K562 (cell line): ENCODE measurements around the gene TFPT. TPM values are rescaled to one million over a fixed set of nuclear protein-coding genes. Genes with fewer than 3 reads are reported as not detected.

Experiments
- BMI1 ChIP-seq: fragments of 150-350 bp; IDR thresholded peaks from 2 replicates; pipeline ENCODE4 v1.6.1; 2014; ENCODE audit warnings: low read length
- CREBBP ChIP-seq: IDR thresholded peaks from one replicate; pipeline ENCODE4 v1.6.1; 2012; ENCODE audit warnings: low read depth, mild to moderate bottlenecking, control low read depth, inconsistent platforms, low read length
- DMBX1 ChIP-seq: fragments of 250-450 bp; sonication (Bioruptor Pico); IDR thresholded peaks from 2 replicates; pipeline ENCODE4 v1.8.0; 2022; ENCODE audit warnings: inconsistent platforms, mild to moderate bottlenecking, moderate library complexity, borderline replicate concordance
- DPF2 ChIP-seq: fragments of 450-650 bp; IDR thresholded peaks from 2 replicates; pipeline ENCODE4 v1.6.1; 2016
- EHMT2 ChIP-seq: fragments of 450-650 bp; IDR thresholded peaks from 2 replicates; pipeline ENCODE4 v1.6.1; 2018; ENCODE audit warnings: antibody characterized with exemption
- ELF1 ChIP-seq: fragments of 200-800 bp; sonication (Bioruptor generic); IDR thresholded peaks from 2 replicates; pipeline ENCODE4 v1.6.1; 2016; ENCODE audit warnings: missing genetic modification characterization, missing compliant biosample characterization
- ERF ChIP-seq: fragments of 450-650 bp; formaldehyde crosslinking; IDR thresholded peaks from 2 replicates; pipeline ENCODE4 v1.4.0; 2020; ENCODE audit warnings: mild to moderate bottlenecking, mixed read lengths
- ESRRA ChIP-seq: fragments of 450-650 bp; IDR thresholded peaks from 2 replicates; pipeline ENCODE4 v1.6.1; 2014; ENCODE audit warnings: low read depth, mild to moderate bottlenecking, moderate library complexity, borderline replicate concordance
- HDAC8 ChIP-seq: fragments of 450-650 bp; IDR thresholded peaks from 2 replicates; pipeline ENCODE4 v1.6.1; 2016; ENCODE audit warnings: mild to moderate bottlenecking, missing genetic modification characterization, moderate library complexity, missing compliant biosample characterization
- JUN ChIP-seq, 2 experiments: sonication (generic) in 1 of 2; formaldehyde crosslinking in 1 of 2; IDR thresholded peaks; 2 replicates each; pipeline versions ENCODE4 v1.6.1 to v1.8.0; 2012 to 2022; ENCODE audit warnings: borderline replicate concordance in 2 of 2, mild to moderate bottlenecking in 2 of 2, improper control_type of control experiment in 1 of 2, low read depth in 1 of 2, low read length in 1 of 2, missing genetic modification reagents in 1 of 2
- NCOA1 ChIP-seq: fragments of 450-650 bp; IDR thresholded peaks from 2 replicates; pipeline ENCODE4 v1.6.1; 2016; ENCODE audit warnings: low read depth
- NR1H2 ChIP-seq: sonication (generic); formaldehyde crosslinking; IDR thresholded peaks from 2 replicates; pipeline ENCODE4 v1.4.0; 2020; ENCODE audit warnings: mild to moderate bottlenecking, missing genetic modification reagents
- NR2F6 ChIP-seq: fragments of 450-650 bp; formaldehyde crosslinking; IDR thresholded peaks from 2 replicates; pipeline ENCODE4 v1.4.0; 2020; ENCODE audit warnings: mild to moderate bottlenecking
- PHF8 ChIP-seq: fragments of 200-600 bp; sonication (generic); IDR thresholded peaks from 2 replicates; pipeline ENCODE4 v1.6.1; 2012; ENCODE audit warnings: mixed run types, mild to moderate bottlenecking, inconsistent platforms, low read length, moderate library complexity, borderline replicate concordance
- POU5F1 ChIP-seq: fragments of 150-350 bp; IDR thresholded peaks from 2 replicates; pipeline ENCODE4 v1.6.1; 2014; ENCODE audit warnings: borderline replicate concordance, low read length, low read depth, mild to moderate bottlenecking; ENCODE audit not compliant: partially characterized antibody
- SRF ChIP-seq, 2 experiments: fragments of 250-450, 450-650 bp in 1 of 2; sonication (Bioruptor Pico) in 1 of 2; sonication (generic) in 1 of 2; formaldehyde crosslinking; IDR thresholded peaks; 2 replicates each; pipeline versions ENCODE4 v1.5.0 to v1.5.1; 2020 to 2022; ENCODE audit warnings: mild to moderate bottlenecking in 1 of 2, missing genetic modification reagents in 1 of 2
- ZNF134 ChIP-seq: fragments of 250-450 bp; sonication (Bioruptor Pico); conservative IDR thresholded peaks from 2 replicates; pipeline ENCODE4 v1.4.0; 2020
- ZNF217 ChIP-seq: sonication (generic); formaldehyde crosslinking; IDR thresholded peaks from 2 replicates; pipeline ENCODE4 v1.8.0; 2022; ENCODE audit warnings: mild to moderate bottlenecking, missing genetic modification reagents
- ZNF24 ChIP-seq: fragments of 450-650 bp; IDR thresholded peaks from 2 replicates; pipeline ENCODE4 v1.6.1; 2016
- ZNF253 ChIP-seq: fragments of 250-450 bp; sonication (Bioruptor Pico); conservative IDR thresholded peaks from 2 replicates; pipeline ENCODE4 v1.6.1; 2021; ENCODE audit warnings: mild to moderate bottlenecking
- ZNF76 ChIP-seq: fragments of 250-450 bp; sonication (Bioruptor Pico); IDR thresholded peaks from 2 replicates; pipeline ENCODE4 v1.4.0; 2020; ENCODE audit warnings: mild to moderate bottlenecking, moderate library complexity, borderline replicate concordance
- ZNF77 ChIP-seq: fragments of 250-450 bp; sonication (Bioruptor Pico); IDR thresholded peaks from 2 replicates; pipeline ENCODE4 v1.5.0; 2020
- polyA plus RNA-seq, 8 experiments: library from polyadenylated mRNA; depleted of rRNA in 4 of 8; stranded (reverse) in 5 of 8; unstranded in 3 of 8; fragments of >200 nt; fragmentation: Nextera tagmentation in 2 of 8; fragmentation: Illumina TruSeq in 1 of 8; extraction: Ambion mirVana in 2 of 8; extraction: Trizol in 1 of 8; gene quantifications; 2 replicates each; pipeline versions ENCODE4 v1.2.1 to v1.2.3, GENCODE V29; 2011 to 2014; ENCODE audit warnings: inconsistent platforms in 1 of 8, missing spikeins in 1 of 8
- total RNA-seq, 7 experiments: library from RNA; depleted of rRNA in 6 of 7; stranded (reverse); fragments of >200 nt in 6 of 7; fragmentation: Illumina TruSeq in 2 of 7; extraction: Trizol in 2 of 7; gene quantifications; 2 replicates each; pipeline versions ENCODE4 v1.2.1 to v1.2.3, GENCODE V29; 2011 to 2021; ENCODE audit warnings: low replicate concordance in 1 of 7
- TF ChIP-seq, protein P1 (sequence below): fragments of 450-650 bp; IDR thresholded peaks from 2 replicates; pipeline ENCODE4 v1.6.1; 2016; ENCODE audit warnings: low read depth, mild to moderate bottlenecking, moderate library complexity
- TF ChIP-seq, protein P2 (sequence below): fragments of 450-650 bp; IDR thresholded peaks from 2 replicates; pipeline ENCODE4 v1.6.1; 2016
- TF ChIP-seq, protein P3 (sequence below), 3 experiments: IDR thresholded peaks in 2 of 3; conservative IDR thresholded peaks in 1 of 3; 2 replicates each; pipeline ENCODE4 v1.5.1; 2011 to 2012; ENCODE audit warnings: low read length in 3 of 3, mild to moderate bottlenecking in 3 of 3, control low read depth in 2 of 3, improper control_type of control experiment in 1 of 3, inconsistent platforms in 1 of 3, low read depth in 1 of 3, mixed read lengths in 1 of 3, moderate library complexity in 1 of 3; ENCODE audit not compliant: insufficient read depth in 2 of 3

TFPT gene
- total and polyA plus RNA-seq, 9 of the 15 experiments (the other 6 are each of a cell fraction or from before 2014, with no cell fraction given) = 0.72 to 16.4 (median 9.2) TPM

DNA sequence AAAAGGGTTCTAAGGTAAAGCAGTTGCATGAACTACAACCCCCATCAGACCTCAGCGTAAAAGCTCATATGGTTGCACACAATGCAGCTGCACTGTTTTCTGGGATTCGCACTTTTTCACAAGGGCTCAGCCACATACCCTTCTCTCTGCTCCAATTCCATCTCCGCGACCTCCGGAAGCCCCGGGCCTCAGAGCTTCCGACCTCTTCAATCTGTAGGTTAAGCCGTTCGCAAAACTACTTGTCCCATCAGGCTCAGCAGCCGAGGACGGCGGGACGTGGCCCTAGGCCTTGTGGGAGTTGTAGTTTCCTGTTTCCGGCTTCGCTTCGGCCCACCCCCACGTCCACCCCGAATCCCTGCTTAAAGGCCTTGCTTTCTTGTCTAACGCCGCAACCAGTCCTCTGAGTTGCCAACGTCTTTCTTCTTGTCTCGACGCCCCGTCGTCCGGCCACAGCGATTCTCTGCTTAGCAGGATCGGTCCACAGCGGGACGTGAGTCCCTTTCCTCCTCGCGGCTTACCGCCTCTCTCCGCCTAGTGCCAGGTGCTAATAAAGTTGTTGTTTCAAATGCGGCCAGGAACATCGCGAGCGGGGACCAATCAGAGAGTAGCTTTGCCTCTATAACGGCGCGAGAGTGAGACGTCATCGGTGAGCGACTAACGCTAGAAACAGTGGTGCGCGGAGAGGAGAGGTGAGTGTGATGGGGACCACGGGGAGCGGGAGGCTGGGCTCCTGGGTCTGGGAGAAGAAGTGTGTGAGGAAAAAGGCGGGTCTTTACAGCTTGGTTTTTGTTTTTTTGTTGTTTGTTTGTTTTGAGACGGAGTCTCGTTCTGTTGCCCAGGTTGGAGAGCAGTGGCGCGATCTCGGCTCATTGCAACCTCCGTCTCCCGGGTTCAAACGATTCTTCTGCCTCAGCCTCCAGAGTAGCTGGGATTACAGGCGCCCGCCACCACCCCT lies at the start of gene TFPT, which contains the start of gene PRPF31 (continued):
- TF ChIP-seq SRF (CRISPR knock-in tag; IDR thresholded peaks at IDR 0.05) = no peak
- TF ChIP-seq ZNF134 (CRISPR knock-in tag) = peak; percentile 60; the same call in 1 of the 2 replicates
- 0 out of 2 replicates have a peak, but pooled peaks have one; percentile 41 for TF ChIP-seq DPF2
- TF ChIP-seq HDAC8 (tag) = peak; percentile 69; the same call in 1 of the 2 replicates
- TF ChIP-seq, protein P1, sequence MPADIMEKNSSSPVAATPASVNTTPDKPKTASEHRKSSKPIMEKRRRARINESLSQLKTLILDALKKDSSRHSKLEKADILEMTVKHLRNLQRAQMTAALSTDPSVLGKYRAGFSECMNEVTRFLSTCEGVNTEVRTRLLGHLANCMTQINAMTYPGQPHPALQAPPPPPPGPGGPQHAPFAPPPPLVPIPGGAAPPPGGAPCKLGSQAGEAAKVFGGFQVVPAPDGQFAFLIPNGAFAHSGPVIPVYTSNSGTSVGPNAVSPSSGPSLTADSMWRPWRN = no peak
- TF ChIP-seq NR1H2 (CRISPR knock-in tag) = no peak
- no peak for TF ChIP-seq BMI1
- TF ChIP-seq CREBBP = no peak
- peak; percentile 58; the same call in 1 of the 2 replicates for TF ChIP-seq ERF
- no peak for TF ChIP-seq ZNF217 (CRISPR knock-in tag)
- TF ChIP-seq ZNF76 (CRISPR knock-in tag) = no peak; the same call in 1 of the 2 replicates
- TF ChIP-seq EHMT2 = no peak
- no peak for TF ChIP-seq ZNF253 (CRISPR knock-in tag)
- TF ChIP-seq, protein P2, sequence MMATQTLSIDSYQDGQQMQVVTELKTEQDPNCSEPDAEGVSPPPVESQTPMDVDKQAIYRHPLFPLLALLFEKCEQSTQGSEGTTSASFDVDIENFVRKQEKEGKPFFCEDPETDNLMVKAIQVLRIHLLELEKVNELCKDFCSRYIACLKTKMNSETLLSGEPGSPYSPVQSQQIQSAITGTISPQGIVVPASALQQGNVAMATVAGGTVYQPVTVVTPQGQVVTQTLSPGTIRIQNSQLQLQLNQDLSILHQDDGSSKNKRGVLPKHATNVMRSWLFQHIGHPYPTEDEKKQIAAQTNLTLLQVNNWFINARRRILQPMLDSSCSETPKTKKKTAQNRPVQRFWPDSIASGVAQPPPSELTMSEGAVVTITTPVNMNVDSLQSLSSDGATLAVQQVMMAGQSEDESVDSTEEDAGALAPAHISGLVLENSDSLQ = no peak
- no peak for TF ChIP-seq ZNF77 (CRISPR knock-in tag)
- peak; percentile 90 for TF ChIP-seq ELF1 (tag)
- peak; percentile 79 for TF ChIP-seq ESRRA
- TF ChIP-seq NR2F6 = no peak
- TF ChIP-seq ZNF24 = no peak
- peak; percentile 57 for TF ChIP-seq POU5F1
- TF ChIP-seq, protein P3, sequence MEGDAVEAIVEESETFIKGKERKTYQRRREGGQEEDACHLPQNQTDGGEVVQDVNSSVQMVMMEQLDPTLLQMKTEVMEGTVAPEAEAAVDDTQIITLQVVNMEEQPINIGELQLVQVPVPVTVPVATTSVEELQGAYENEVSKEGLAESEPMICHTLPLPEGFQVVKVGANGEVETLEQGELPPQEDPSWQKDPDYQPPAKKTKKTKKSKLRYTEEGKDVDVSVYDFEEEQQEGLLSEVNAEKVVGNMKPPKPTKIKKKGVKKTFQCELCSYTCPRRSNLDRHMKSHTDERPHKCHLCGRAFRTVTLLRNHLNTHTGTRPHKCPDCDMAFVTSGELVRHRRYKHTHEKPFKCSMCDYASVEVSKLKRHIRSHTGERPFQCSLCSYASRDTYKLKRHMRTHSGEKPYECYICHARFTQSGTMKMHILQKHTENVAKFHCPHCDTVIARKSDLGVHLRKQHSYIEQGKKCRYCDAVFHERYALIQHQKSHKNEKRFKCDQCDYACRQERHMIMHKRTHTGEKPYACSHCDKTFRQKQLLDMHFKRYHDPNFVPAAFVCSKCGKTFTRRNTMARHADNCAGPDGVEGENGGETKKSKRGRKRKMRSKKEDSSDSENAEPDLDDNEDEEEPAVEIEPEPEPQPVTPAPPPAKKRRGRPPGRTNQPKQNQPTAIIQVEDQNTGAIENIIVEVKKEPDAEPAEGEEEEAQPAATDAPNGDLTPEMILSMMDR (IDR thresholded peaks at IDR 0.05 in 2 of 3, conservative IDR thresholded peaks at IDR 0.05 in 1 of 3; ENCODE audit: insufficient read depth in 2 of 3, low read depth in 1 of 3, low read length in 3 of 3) = no peak
- peak; percentile 92 for TF ChIP-seq PHF8
- peak; percentile 51; the same call in 1 of the 2 replicates for TF ChIP-seq JUN (IDR thresholded peaks at IDR 0.05; ENCODE audit: borderline replicate concordance, low read depth, low read length)
- TF ChIP-seq JUN (CRISPR knock-in tag; IDR thresholded peaks at IDR 0.05; ENCODE audit: borderline replicate concordance) = no peak
- TF ChIP-seq NCOA1 = peak; percentile 29; the same call in 1 of the 2 replicates
- TF ChIP-seq DMBX1 (CRISPR knock-in tag) = peak; percentile 66; the same call in 1 of the 2 replicates
